ENCODE data around the gene FBXL16. TPM values are rescaled to one million over a fixed set of nuclear protein-coding genes. Genes with fewer than 3 reads are reported as not detected.

FBXL16 gene
- total RNA-seq, 1 experiment from 2014 or later = not detected

GRCh38 chr16:706189-707061, 824 bp upstream of the FBXL16 start:
- Histone ChIP-seq H3K27me3 (replicated peaks) (peaks cover 73% of the 10 kb centered on the region), H3K4me1 (replicated peaks) (peaks cover 6% of the 10 kb centered on the region), H3K4me3 (no peak overlapping the region), H3K9me3 (replicated peaks) (no peaks in the 10 kb centered on the region), H3K36me3 (no peaks in the 10 kb centered on the region), H3K27ac (no peak overlapping the region)
- no peak for DNase-seq (ENCODE audit: low read depth in 1 of 2, low spot score in 2 of 2)

DNA sequence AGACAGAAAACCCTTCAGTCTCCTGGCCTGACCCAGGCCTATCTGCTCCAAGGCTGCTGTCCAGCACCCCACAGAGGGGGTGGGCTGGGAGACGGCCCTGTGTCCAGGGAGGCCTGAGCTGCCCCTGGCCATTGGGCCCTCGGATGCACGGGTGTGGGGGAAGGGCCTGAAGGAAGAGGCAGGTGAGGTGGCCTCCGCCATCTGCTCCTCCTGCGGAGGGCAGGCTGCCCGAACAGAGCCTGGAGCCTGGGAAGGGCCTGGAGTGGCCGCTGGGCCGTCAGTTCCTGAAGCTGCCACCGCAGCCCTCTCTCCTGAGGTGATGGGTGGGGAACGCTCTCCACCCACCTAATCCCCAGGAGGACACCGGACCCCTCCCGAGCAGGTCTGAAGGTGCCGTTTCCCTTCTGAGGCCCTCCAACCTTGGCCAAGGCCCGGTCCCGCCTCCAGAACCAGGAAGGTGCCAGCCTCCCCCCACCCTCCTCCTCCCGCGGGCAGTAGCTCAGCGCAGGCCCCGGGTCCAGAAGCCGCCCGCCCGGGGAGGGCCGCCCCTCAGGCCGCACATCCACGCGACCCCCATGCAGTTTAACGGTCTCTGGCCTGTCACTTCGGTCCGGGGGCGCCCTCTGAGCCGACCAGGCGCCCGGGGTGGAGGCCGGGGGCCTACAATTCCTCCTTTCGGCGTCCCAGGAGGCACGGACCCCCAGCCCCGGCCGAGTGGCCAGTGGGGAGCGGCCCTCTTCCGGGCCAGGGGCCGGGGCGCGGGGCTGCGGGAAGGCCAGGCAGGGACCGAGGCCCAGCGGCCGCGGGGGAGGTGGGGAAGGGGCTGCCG, 835 bp downstream of the FBXL16 start:
- no peak overlapping the region for H3K4me3 ChIP-seq
- H3K4me1 ChIP-seq (replicated peaks) = peaks cover 2% of the 10 kb centered on the region
- H3K27me3 ChIP-seq (replicated peaks) = peaks cover 77% of the 10 kb centered on the region
- no peaks in the 10 kb centered on the region for H3K36me3 ChIP-seq
- DNase-seq (ENCODE audit: low read depth in 1 of 2, low spot score in 2 of 2) = no peak
- no peak overlapping the region for H3K27ac ChIP-seq
- H3K9me3 ChIP-seq (replicated peaks) = no peaks in the 10 kb centered on the region

GRCh38 chr16:704047-704446, 1.6 kb downstream of the FBXL16 start:
- DNase-seq (ENCODE audit: low read depth in 1 of 2, low spot score in 2 of 2) = no peak
- Histone ChIP-seq H3K27ac (no peak overlapping the region), H3K4me1 (replicated peaks) (no peaks in the 10 kb centered on the region), H3K36me3 (no peaks in the 10 kb centered on the region), H3K27me3 (replicated peaks) (peaks cover 77% of the 10 kb centered on the region), H3K9me3 (replicated peaks) (no peaks in the 10 kb centered on the region), H3K4me3 (no peak overlapping the region)

DNA sequence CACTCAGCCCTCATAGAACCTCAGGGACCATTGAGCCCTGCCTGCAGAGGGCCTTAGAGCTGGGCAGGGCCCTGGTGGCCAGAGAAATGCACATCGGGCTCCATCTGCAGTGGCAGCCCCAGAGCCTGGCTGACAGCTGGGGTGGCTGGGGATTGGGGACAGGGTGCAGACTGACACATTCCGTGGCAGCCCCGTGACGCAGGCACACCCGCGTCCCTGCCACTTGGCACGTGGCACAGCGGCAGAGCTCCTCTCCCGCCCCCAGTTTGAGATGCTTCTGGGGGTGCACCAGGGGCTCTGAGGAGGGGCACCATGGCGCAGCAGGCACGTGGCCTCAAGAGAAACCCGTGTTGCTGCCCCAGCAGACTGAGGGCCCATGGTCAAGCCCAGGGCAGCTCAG, 2.2 kb downstream of the FBXL16 start:
- no peak for DNase-seq (ENCODE audit: low read depth in 1 of 2, low spot score in 2 of 2)
- Histone ChIP-seq H3K4me3 (no peak overlapping the region), H3K36me3 (no peaks in the 10 kb centered on the region), H3K9me3 (replicated peaks) (no peaks in the 10 kb centered on the region), H3K4me1 (replicated peaks) (no peaks in the 10 kb centered on the region), H3K27ac (no peak overlapping the region), H3K27me3 (replicated peaks) (peaks cover 80% of the 10 kb centered on the region)

DNA sequence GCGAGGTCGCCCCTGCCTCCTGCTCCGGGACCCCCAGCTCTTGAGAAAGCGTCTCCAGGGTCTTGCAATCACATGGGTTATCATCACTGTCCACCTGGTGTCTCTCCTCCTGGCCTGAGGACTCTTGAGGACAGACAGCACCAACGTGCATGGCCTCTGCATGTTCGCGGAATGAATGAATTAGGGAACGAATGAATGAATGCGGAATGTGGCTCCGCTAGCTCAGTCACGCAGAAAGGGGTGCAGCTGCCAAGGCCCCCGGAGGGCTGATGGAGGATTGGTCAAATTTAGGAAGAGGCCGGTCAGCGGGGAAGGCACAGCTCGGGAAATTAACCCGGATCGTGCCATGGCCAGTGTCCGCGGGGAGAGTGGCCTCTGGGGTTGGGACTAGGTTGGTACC, 3.3 kb downstream of the FBXL16 start:
- no peak overlapping the region for H3K27ac ChIP-seq
- H3K27me3 ChIP-seq (replicated peaks) = peaks cover 84% of the 10 kb centered on the region
- no peaks in the 10 kb centered on the region for H3K4me1 ChIP-seq (replicated peaks)
- no peak for DNase-seq (ENCODE audit: low read depth in 1 of 2, low spot score in 2 of 2)
- no peak overlapping the region for H3K4me3 ChIP-seq
- no peaks in the 10 kb centered on the region for H3K36me3 ChIP-seq
- no peaks in the 10 kb centered on the region for H3K9me3 ChIP-seq (replicated peaks)

GRCh38 chr16:700684-701584, 4.7 kb downstream of the FBXL16 start:
- no peaks in the 10 kb centered on the region for H3K9me3 ChIP-seq (replicated peaks)
- no peak overlapping the region for H3K4me3 ChIP-seq
- H3K36me3 ChIP-seq = no peaks in the 10 kb centered on the region
- no peak for DNase-seq (ENCODE audit: low read depth in 1 of 2, low spot score in 2 of 2)
- no peaks in the 10 kb centered on the region for H3K4me1 ChIP-seq (replicated peaks)
- peaks cover 76% of the 10 kb centered on the region for H3K27me3 ChIP-seq (replicated peaks)
- H3K27ac ChIP-seq = no peak overlapping the region

- no peaks in the 10 kb centered on the region; the same call in 1 of the 2 replicates for H3K4me1 ChIP-seq (replicated peaks)
- no peak for DNase-seq (ENCODE audit: low read depth in 1 of 2, low spot score in 2 of 2)
- no peak overlapping the region for H3K4me3 ChIP-seq
- no peak overlapping the region for H3K27ac ChIP-seq
- peaks cover 81% of the 10 kb centered on the region for H3K27me3 ChIP-seq (replicated peaks)
- H3K9me3 ChIP-seq (replicated peaks) = no peaks in the 10 kb centered on the region
- no peaks in the 10 kb centered on the region for H3K36me3 ChIP-seq
Measured at GRCh38 chr16:698911-699671, 6.5 kb downstream of the FBXL16 start.

DNA sequence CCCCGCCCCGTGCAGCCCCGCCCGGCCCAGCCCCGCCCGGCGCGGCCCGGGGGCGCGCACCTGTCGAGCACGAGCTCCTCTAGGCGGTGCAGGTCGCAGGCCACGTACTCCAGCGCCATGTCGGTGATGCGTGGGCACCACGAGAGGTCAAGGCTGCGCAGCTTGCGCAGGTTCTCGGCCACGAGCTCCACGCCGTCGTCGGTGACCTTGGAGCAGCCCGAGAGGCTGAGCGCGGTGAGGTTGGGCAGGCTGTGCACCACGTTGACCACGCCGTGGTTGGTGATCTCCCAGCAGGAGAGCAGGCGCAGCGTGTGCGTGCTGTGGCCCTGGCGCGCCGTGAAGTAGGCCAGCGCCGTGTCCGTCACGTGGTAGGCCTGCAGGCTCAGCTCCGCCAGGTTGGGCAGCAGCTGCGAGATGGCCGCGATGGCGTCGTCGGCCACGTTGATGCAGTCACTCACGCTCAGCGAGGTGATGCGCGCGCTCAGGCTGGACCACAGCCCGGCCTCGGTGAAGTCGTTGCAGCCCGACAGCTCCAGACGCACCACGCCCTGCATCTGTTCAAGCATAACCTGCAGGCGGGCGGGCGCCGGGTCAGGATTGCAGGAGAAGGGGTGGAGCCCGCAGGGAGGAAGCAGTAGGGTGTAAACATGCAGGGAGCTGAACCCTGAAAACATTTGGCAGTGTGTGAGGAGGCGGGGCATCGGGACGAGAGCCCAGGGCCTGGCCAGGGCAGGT, 10.1 kb downstream of the FBXL16 start:
- no peak overlapping the region for H3K4me3 ChIP-seq
- H3K27me3 ChIP-seq (replicated peaks) = peaks cover 76% of the 10 kb centered on the region
- no peak for DNase-seq (ENCODE audit: low read depth in 1 of 2, low spot score in 2 of 2)
- no peaks in the 10 kb centered on the region for H3K9me3 ChIP-seq (replicated peaks)
- no peaks in the 10 kb centered on the region for H3K36me3 ChIP-seq
- no peak overlapping the region for H3K27ac ChIP-seq
- H3K4me1 ChIP-seq (replicated peaks) = peaks cover 2% of the 10 kb centered on the region

- Histone ChIP-seq H3K27me3 (replicated peaks) (peaks cover 70% of the 10 kb centered on the region), H3K4me1 (replicated peaks) (peaks cover 4% of the 10 kb centered on the region), H3K27ac (no peak overlapping the region), H3K4me3 (no peak overlapping the region), H3K36me3 (no peaks in the 10 kb centered on the region), H3K9me3 (replicated peaks) (no peaks in the 10 kb centered on the region)
- DNase-seq (ENCODE audit: low read depth in 1 of 2, low spot score in 2 of 2) = no peak
Measured at GRCh38 chr16:694863-695354, 10.7 kb downstream of the FBXL16 start.

DNA sequence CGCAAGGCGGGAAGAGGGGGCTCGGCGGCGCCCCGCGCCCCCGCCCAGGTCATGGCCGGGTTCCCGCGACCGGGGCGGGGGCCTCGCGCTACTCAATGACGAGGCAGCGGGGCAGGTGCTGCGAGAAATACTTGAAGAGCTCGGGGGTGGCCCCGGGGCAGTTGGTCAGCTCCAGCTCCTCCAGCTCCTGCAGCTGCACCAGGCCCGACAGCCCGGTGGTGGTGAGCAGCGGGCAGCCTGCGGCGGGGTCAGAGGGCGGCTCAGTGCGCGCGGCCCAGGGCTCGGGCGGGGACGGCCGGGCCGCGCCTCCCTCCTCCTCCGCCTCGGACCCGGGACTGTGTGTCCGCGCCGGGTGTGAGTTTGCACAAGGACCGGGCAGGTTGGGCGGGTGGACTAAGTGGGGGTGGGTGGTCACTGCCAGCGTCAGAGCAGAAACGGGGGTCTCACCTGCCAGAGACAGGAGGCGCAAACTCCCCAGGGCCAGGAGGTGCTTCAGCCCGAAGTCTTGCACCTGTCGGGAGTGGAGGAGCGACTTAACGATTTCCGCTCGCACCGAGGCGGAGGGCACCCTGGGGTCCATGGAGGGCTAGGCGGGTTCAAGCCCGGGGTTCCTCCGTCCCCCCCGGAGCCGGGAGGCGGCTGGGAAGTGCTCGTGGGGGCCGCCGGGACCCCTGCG, 11.3 kb downstream of the FBXL16 start:
- no peak overlapping the region for H3K4me3 ChIP-seq
- H3K9me3 ChIP-seq (replicated peaks) = no peaks in the 10 kb centered on the region
- H3K4me1 ChIP-seq (replicated peaks) = peaks cover 8% of the 10 kb centered on the region
- H3K36me3 ChIP-seq = no peaks in the 10 kb centered on the region
- peaks cover 64% of the 10 kb centered on the region for H3K27me3 ChIP-seq (replicated peaks)
- H3K27ac ChIP-seq = no peak overlapping the region
- no peak for DNase-seq (ENCODE audit: low read depth in 1 of 2, low spot score in 2 of 2)

- DNase-seq (ENCODE audit: low read depth in 1 of 2, low spot score in 2 of 2) = no peak
- Histone ChIP-seq H3K27ac (no peak overlapping the region), H3K27me3 (replicated peaks) (peaks cover 59% of the 10 kb centered on the region), H3K4me3 (no peak overlapping the region), H3K36me3 (no peaks in the 10 kb centered on the region), H3K4me1 (replicated peaks) (peaks cover 14% of the 10 kb centered on the region), H3K9me3 (replicated peaks) (no peaks in the 10 kb centered on the region)
Measured at GRCh38 chr16:693766-694165, 11.8 kb downstream of the FBXL16 start.

GRCh38 chr16:693364-693763, 12.2 kb downstream of the FBXL16 start:
- no peak for DNase-seq (ENCODE audit: low read depth in 1 of 2, low spot score in 2 of 2)
- no peaks in the 10 kb centered on the region for H3K9me3 ChIP-seq (replicated peaks)
- no peak overlapping the region for H3K27ac ChIP-seq
- peaks cover 14% of the 10 kb centered on the region for H3K4me1 ChIP-seq (replicated peaks)
- no peak overlapping the region for H3K4me3 ChIP-seq
- no peaks in the 10 kb centered on the region for H3K36me3 ChIP-seq
- peaks cover 56% of the 10 kb centered on the region for H3K27me3 ChIP-seq (replicated peaks)
